Measurements from ENCODE around the gene SPINK13.
"Not testable (repeated sequence)": the region's sequence is repeated elsewhere in the genome, so short reads cannot be mapped to it uniquely, and the experiment has no call there.

SPINK13 gene

GRCh38 chr5:148314187-148314586 lies 45.6 kb downstream of the SPINK13 start:
- DNase-seq: no peak

- DNase-seq: no peak
Observed at GRCh38 chr5:148314731-148315130, 46.1 kb downstream of the SPINK13 start.

DNA sequence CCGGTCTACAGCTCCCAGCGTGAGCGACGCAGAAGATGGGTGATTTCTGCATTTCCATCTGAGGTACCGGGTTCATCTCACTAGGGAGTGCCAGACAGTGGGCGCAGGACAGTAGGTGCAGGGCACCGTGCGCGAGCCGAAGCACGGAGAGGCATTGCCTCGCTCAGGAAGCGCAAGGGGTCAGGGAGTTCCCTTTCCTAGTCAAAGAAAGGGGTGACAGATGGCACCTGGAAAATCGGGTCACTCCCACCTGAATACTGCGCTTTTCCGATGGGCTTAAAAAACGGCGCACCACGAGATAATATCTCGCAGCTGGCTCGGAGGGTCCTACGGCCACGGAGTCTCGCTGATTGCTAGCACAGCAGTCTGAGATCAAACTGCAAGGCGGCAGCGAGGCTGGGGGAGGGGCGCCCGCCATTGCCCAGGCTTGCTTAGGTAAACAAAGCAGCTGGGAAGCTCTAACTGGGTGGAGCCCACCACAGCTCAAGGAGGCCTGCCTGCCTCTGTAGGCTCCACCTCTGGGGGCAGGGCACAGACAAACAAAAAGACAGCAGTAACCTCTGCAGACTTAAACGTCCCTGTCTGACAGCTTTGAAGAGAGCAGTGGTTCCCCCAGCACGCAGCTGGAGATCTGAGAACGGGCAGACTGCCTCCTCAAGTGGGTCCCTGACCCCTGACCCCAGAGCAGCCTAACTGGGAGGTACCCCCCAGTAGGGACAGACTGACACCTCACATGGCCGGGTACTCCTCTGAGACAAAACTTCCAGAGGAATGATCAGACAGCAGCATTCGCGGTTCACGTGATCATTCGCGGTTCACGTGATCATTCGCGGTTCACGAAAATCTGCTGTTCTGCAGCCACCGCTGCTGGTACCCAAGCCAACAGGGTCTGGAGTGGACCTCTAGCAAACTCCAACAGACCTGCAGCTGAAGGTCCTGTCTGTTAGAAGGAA lies 51.7 kb downstream of the SPINK13 start:
- DNase-seq: not testable (repeated sequence)

DNA sequence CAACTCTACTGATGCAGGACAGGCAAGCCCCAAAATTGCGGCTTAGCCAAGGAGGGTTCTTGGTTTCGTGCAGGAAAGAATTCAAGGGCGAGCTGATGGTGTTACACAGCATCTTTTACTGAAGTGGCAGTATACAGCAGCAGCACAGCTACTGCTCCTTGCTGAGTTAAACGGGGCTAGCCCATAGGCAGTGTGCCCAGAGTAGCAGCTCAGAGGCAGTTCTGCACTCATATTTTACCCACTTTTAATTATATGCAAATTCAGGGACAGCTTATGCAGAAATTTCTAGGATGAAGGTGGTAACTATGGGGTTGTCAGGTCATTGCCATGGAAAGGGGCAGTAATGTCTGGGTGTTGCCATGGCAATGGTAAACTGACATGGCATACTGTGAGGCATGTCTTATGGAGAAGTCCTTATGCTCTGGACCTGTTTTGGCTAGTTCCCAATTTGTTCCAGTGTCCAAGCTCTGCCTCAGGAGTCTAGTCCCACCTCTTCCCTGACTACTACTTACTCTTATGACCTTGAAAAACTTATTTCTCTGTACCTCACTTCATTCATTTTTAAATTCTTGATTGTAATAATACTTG lies 64.8 kb downstream of the SPINK13 start:
- no peak for DNase-seq

- DNase-seq: no peak
Observed at GRCh38 chr5:148335259-148335658, 66.7 kb downstream of the SPINK13 start, which contains the start of gene SPINK9. TSS of gene SPINK9 (plus strand) at chr5:148335559. CDS start at chr5:148335614, 55 bp downstream.

Data from DMS 273 treated with DMSO at 0.1 percent for 48 hours (cell line).